Measurements from ENCODE around the gene JOSD2.

JOSD2 gene

DNA sequence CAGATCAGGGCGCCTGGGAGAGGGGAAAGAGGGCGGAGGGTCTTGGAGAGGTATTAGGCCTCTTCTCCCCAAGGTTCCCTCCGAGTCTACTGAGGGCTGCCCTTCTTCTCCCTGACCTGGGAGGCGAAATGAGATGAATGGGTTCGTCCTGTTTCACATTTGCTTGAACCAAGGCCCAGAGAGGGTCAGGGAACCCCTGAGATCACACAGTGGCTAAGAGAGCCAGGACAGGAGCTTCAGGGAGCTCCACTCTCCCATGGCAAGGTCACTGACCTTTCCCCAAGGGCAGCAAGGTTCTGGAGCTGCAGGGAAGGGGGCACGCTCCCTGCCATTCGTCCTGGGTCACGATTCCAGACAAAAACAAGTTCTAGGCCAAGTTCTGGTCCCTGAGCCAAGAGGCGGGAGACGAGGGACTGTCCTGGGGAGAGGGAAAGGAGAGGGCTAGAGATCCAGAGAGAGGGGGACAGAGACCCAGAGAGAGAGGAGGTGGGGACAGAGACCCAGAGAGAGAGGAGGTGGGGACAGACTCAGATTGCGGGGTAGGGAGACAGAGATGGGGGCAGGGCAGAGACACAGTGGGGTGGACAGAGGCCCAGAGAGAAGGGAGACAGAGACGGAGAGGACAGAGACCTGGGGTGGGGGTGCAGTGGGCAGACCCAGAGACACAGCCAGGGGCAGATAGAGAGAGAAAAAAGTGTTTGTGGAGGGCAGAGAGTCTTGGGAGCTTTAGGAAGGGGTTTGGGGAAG is 2.2 kb upstream of the JOSD2 start:
- no peak for DNase-seq (ENCODE audit: low spot score)

DNA sequence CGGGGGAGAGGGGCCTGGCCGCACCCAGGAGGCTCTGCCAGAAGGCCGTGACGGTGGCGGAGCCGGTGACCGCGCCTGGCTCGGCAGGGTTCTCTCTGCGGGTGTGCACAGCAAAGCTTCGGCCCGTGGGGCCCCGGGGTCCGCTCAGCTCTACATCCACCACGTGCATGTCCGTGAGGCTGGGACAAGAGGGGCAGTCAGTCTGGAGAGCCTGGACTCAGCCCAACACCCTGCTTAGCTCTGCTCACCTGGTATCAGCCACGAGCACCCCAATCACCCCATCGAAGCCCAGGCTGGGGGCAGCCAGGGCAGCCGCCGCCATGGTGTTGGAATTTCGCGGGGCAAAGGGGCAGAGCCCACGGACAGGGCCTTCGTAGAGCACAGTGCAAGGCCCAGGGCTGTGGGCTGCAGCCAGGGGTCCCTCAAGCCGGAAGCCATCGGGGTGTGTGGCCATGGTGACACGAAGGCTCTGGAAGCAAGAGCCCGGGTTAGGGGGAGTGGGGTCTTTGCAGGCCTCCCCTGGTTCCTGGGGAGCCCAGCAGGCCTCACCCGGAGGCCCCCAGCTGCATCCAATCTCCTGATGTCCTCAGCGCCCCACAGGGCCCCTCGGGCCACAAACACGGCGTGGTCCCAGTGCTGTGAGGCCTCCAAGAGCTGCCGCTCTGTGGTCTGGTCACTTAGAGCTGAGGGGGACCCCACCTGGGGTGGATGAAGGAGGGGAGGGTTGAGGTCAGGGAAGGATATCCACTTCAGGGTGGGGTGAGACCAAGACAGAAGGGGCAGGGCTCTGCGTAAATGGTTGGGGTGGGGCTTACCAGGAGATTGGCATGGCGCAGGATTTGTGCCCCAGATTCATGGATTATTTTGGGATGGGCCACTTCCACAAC is 1.4 kb upstream of the JOSD2 start:
- no peak for DNase-seq (ENCODE audit: low spot score)

GRCh38 chr19:50510700-50511068 is 307 bp downstream of the JOSD2 start:
- DNase-seq (ENCODE audit: low spot score), result no peak

GRCh38 chr19:50510121-50510670 is 795 bp downstream of the JOSD2 start:
- DNase-seq (ENCODE audit: low spot score), result no peak

DNA sequence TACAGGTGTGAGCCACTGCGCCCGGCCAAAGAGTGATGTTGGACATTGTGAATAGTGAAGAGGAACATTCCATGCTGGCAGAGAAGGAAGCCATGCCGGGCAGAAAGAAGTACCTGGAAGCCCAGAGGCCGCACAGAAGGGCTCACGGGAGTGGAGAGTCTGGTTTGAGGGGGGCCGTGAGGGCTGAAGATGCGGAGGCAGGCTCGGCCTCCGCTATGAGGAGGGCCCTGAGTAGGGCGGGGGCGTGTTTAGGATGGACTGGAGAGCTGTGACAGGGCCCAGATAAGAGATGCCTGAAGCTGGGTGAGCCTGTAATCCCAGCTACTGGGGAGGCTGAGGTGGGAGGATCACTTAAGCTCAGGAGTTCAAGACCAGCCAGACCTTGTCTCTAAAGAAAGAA is 1.6 kb downstream of the JOSD2 start:
- DNase-seq (ENCODE audit: low spot score), result no peak

DNA sequence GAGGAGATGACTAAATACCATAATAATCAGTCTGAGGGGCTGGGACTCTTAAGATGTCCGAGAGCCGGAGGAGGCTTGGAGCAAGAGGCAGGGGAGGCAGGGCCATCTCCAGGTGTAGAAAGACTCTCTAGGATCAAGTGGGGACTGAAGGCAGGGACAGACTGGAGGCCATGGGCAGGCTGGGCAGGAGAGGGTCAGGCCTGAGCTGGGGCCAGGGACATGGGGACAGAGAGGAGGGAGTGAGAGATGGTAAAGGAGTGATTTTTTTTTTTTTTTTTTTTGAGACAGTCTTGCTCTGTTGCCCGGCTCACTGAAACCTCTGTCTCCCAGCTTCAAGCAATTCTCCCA is 2.2 kb downstream of the JOSD2 start:
- no peak for DNase-seq (ENCODE audit: low spot score)

DNA sequence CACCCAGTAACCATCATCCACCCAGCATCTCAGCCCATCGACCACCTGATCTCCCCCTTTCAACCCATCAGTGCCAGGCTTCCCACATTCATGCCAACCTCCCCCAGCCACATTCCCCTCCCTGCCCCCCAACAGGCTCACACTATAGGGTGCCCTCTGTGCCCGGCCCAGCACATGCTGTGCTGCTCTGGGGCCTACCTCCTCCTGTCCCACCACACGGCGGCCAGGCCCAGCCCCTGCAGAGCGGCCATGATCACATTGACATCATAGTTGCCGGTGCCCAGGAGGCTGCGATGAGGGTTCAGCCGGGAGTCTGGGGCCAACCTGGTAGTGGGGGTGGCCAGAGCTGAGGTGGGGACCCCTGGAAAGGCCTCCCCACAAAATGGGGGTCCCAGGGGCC is 3.6 kb downstream of the JOSD2 start:
- no peak for DNase-seq (ENCODE audit: low spot score)

GRCh38 chr19:50506700-50507099 is 4.3 kb downstream of the JOSD2 start:
- no peak for DNase-seq (ENCODE audit: low spot score)

GRCh38 chr19:50505856-50506611 is 5.0 kb downstream of the JOSD2 start:
- DNase-seq (ENCODE audit: low spot score), result no peak

DNA sequence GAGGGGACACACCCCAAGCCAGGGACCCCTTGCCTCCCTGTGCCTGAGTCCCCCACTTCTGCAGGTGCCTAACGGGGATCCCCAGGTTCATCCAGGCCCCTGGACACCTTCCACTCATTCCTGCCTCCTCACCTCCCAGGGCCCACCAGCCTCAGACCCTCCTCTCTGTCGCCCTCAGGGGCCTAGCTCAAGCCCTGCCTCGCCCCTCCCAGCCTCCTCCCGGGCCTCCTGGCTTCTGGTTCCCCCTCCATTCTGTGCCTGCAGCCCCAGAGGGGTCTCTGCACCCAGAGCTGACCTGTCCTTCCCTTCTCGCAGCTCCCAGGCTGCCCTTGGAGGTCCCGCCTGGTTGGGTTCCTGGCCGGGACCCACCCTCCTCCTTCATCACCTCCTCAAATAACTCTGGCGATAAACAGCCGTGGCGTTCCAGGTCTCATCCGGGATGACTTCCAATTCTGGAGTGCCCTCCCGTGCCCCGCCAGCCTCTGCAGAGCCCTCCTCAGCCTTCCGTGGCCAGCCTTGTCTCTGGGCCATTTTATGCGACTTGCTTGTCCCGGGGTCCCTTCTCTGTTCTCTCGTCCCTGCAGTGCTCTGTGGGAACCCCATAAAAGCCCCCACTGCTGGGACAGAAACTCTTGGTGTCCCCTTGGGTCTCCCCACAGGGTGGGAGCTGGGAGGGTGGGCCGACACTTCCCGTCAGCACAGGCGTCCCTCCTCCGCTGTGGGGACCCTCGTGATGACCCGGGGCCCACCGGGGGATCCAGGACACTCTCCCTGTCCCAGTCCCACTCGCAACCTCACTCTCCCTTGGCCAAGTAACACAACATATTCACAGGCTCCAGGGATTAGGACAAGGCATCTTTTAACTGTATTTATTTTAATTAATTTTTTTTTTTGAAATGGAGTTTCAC is 9.2 kb downstream of the JOSD2 start:
- no peak for DNase-seq (ENCODE audit: low spot score)

DNA sequence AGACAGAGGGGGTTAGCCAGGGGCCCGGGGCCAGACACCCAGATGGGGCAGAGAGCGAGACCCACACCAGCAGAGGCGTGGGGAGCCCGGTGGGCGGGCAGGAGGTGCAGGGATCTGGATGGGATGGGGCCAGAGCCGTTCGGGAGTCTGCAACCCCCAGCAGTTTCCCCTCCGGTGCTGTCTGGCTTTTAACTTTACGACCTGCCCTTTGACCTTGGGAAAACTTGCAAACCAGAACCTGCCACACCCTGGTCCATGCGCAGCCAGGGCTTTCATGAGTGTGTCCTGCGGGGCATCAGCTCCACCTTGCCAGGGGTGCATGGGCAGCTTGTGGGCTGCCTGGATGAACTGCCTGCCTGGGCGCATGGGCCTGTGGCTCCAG is 9.8 kb downstream of the JOSD2 start:
- DNase-seq (ENCODE audit: low spot score), result no peak

GRCh38 chr19:50500753-50501151 is 10.2 kb downstream of the JOSD2 start:
- DNase-seq (ENCODE audit: low spot score), result no peak

DNA sequence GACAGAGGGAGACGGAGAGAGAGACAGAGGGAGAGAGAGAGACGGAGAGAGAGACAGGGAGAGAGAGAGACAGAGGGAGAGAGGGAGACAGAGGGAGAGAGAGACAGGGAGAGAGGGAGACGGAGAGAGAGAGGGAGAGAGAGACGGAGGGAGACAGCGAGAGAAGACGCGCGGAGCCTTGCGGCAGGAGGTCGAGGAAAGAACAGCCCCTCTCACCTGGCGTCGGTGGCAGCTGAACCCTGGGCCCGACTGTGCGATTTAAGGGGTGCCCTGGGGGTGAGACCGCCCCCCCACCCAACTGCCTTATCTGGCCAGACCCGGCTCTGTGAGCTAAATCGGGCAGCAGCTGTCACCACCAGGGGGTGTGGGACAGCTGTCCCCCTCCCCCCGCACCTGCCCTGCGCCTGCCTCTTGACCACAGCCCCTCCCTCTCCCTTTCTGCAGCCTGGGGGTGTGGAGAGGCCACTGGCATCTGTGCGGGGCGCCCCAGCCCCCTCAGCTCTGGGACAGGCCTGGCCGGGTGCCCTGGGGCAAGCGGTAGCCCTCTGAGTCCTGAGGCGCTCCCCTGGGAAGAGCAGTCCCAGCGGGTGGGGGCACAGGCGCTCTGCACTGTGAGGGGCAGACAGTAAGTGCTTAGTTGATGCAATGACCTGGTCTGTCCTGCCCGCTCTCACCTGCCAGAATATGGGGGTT is 10.8 kb downstream of the JOSD2 start:
- DNase-seq (ENCODE audit: low spot score), result no peak

DNA sequence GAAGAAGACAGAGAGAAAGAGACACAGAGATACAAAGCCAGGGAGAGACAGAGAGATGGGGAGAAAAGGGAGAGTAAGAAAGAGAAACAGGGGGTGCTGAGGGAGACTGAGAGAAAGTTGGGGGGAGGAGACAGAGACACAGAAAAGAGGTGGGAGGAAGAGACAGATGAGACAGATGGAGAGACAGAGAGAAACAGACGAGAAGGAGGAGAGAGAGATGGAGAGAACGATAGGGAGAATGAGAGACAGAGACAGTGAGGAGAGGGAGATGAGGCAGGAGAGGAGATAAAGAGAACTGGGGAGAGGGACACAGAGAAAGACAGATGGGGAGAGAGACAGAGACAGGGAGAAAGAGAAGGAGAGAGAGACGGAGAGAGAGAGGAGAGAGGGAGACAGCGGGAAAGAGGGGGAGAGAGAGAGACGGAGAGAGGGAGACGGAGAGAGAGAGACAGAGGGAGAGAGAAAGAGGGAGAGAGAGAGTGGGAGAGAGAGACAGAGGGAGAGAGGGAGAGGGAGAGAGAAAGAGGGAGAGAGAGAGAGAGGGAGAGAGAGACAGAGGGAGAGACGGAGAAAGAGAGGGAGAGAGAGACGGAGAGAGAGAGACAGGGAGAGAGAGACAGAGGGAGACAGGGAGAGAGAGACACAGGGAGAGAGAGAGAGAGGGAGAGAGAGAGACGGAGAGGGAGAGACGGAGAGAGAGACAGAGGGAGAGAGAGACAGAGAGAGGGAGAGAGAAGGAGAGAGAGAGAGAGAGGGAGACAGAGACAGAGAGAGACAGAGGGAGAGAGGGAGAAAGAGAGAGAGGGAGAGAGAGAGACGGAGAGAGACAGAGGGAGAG is 12.6 kb downstream of the JOSD2 start:
- DNase-seq (ENCODE audit: low spot score), result no peak

GRCh38 chr19:50497022-50497405 is 14.0 kb downstream of the JOSD2 start:
- DNase-seq (ENCODE audit: low spot score), result no peak

DNA sequence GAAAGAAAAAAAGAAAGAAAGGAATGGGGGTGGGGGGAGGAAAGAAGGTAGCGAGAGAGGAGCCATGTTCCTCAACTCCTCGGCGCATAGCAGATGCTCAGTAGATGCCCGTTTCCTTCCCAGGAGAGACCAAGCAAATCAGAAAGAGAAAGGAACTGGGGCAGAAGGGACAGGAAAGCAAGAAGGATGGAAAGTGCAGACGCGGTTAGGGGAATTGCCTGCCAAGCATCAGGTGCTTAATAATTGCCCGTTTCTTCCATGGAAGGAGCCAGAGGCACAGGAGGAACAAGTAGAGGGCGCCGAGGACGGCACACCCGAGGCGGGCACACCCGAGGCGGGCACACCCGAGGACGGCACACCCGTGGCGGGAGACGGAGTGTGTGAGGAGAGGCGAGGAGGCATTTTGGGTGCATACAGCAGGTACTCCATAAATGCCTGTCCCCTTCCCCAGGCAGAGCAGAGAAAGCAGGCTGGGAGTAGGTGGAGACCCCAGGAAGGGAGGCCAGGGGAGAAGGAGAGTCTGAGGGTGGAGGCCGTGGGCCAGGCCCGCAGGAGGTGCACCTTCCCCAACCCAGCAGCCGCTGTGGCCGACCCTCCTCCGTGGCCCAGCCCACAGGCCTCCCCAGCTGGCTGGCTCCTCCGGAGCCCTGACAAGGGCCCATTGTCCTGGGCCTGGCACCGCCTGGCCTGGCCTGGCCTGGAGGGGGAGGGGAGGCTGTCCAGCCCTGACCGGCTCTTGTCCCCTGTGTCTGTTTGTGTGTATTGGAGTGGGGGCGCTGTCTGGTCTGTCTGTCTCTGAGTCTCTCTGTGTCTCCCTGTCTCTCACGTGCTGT is 14.6 kb downstream of the JOSD2 start:
- DNase-seq (ENCODE audit: low spot score), result no peak

- DNase-seq (ENCODE audit: low spot score), result no peak
Observed at GRCh38 chr19:50495020-50495531, 15.9 kb downstream of the JOSD2 start.

- DNase-seq (ENCODE audit: low spot score), result no peak
Observed at GRCh38 chr19:50494186-50495019, 16.6 kb downstream of the JOSD2 start.
